Body of pancreas (tissue), 4 donors: Measurements from ENCODE around the gene C11orf91.

Experiments used
- CTCF ChIP-seq, 7 experiments: fragments of 450-650 bp in 4 of 7; fragments of 200-600 bp in 3 of 7; sonication (generic) in 3 of 7; IDR thresholded peaks; one replicate each; pipeline ENCODE4 v1.5.1; 2016 to 2019; ENCODE audit warnings: antibody characterized with exemption in 7 of 7
- POLR2A ChIP-seq, 3 donors: fragments of 450-650 bp; IDR thresholded peaks; one replicate each; pipeline ENCODE4 v1.6.1; 2016; ENCODE audit warnings: antibody characterized with exemption in 3 of 3, mild to moderate bottlenecking in 2 of 3

GRCh38 chr11:33674035-33674814 is 26.4 kb downstream of the C11orf91 start:
- TF ChIP-seq CTCF (IDR thresholded peaks at IDR 0.05): no peak
- no peak for TF ChIP-seq POLR2A (IDR thresholded peaks at IDR 0.05)
